Prostate gland (tissue), 2 donors: ENCODE measurements around the gene MDFI.

Experiments used
- POLR2AphosphoS5 ChIP-seq: sonication (generic); formaldehyde crosslinking; IDR thresholded peaks from one replicate; pipeline ENCODE4 v1.6.1; 2017; ENCODE audit warnings: antibody characterized with exemption
- TF ChIP-seq, protein P1 (sequence below), 4 experiments: fragments of 200-600 bp in 2 of 4; fragments of 450-650 bp in 2 of 4; sonication (generic) in 2 of 4; IDR thresholded peaks; 1 replicate in 3 of 4; 2 replicates in 1 of 4; pipeline ENCODE4 v1.5.1; 2016 to 2019; ENCODE audit warnings: antibody characterized with exemption in 4 of 4, mild to moderate bottlenecking in 2 of 4, moderate library complexity in 2 of 4

DNA sequence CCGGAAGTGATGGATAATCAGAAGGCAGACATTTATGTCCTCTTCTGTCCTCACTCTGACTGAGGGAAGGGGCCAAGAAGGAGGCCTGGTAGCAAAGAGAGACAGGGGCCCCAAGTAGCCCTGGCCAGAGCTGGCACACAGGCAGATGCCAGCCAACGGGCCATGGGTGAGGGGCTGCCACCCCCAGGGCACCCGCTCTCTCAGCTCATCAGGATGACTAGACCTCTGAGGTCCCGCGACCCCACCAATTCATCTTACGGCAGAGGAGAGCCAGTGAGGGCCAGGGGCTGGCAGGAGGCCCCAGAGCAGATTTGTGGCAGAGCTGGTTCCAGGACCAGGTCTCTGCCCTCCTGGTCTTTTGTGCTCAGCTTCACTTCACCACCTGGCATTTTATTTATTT lies 43.1 kb upstream of the MDFI start:
- TF ChIP-seq, protein P1, sequence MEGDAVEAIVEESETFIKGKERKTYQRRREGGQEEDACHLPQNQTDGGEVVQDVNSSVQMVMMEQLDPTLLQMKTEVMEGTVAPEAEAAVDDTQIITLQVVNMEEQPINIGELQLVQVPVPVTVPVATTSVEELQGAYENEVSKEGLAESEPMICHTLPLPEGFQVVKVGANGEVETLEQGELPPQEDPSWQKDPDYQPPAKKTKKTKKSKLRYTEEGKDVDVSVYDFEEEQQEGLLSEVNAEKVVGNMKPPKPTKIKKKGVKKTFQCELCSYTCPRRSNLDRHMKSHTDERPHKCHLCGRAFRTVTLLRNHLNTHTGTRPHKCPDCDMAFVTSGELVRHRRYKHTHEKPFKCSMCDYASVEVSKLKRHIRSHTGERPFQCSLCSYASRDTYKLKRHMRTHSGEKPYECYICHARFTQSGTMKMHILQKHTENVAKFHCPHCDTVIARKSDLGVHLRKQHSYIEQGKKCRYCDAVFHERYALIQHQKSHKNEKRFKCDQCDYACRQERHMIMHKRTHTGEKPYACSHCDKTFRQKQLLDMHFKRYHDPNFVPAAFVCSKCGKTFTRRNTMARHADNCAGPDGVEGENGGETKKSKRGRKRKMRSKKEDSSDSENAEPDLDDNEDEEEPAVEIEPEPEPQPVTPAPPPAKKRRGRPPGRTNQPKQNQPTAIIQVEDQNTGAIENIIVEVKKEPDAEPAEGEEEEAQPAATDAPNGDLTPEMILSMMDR (IDR thresholded peaks at IDR 0.05), result no peak
- no peak for TF ChIP-seq POLR2AphosphoS5
